Lower leg skin (tissue), 4 donors: ENCODE results near the gene KLKB1. TPM values are rescaled to one million over a fixed set of nuclear protein-coding genes. Genes with fewer than 3 reads are reported as not detected.

Source experiments
- DNase-seq, 2 donors: peaks; one replicate each; pipeline ENCODE4 v3.0.0-alpha.2; 2019; ENCODE audit warnings: low spot score in 2 of 2
- H3K4me3 ChIP-seq: fragments of 200-600 bp; sonication (generic); 2 replicates; pipeline ENCODE4 v1.5.1; 2017; ENCODE audit warnings: mild to moderate bottlenecking, low read depth; ENCODE audit not compliant: poor library complexity, severe bottlenecking
- CTCF ChIP-seq, 3 donors: fragments of 450-650 bp; IDR thresholded peaks; one replicate each; pipeline ENCODE4 v1.5.1; 2016; ENCODE audit warnings: antibody characterized with exemption in 3 of 3, mild to moderate bottlenecking in 3 of 3, moderate library complexity in 2 of 3
- POLR2A ChIP-seq, 2 donors: fragments of 450-650 bp; IDR thresholded peaks; one replicate each; pipeline ENCODE4 v1.6.1; 2016 to 2017; ENCODE audit warnings: antibody characterized with exemption in 2 of 2, mild to moderate bottlenecking in 1 of 2, moderate library complexity in 1 of 2
- WGBS, 2 donors: methylation state at CpG; one replicate each; pipeline ENCODE4 v1.1.5; 2018; 5-methylcytosine and 5-hydroxymethylcytosine counted together
- intact Hi-C: fragments of 100-400 bp; cut with DNase I; formaldehyde crosslinking; loops from one replicate; pipeline ENCODE4 v1.15.0; 2023; ENCODE audit warnings: low total_unique reads
- total RNA-seq, 4 donors: library from RNA; depleted of rRNA; stranded (reverse); fragments of >200 nt; gene quantifications; one replicate each; pipeline ENCODE4 v1.1.0, GENCODE V29; 2016

KLKB1 gene
- total RNA-seq, 4 donors from 2014 or later: 0.26 TPM; not detected in 3

GRCh38 chr4:186205156-186205555 is 22.2 kb upstream of the KLKB1 start:
- H3K4me3 ChIP-seq: no peak overlapping the region

GRCh38 chr4:186216465-186217024 is 10.8 kb upstream of the KLKB1 start:
- TF ChIP-seq CTCF (IDR thresholded peaks at IDR 0.05): no peak
- no peak for TF ChIP-seq POLR2A (IDR thresholded peaks at IDR 0.05)
- WGBS, 2 donors: 45 to 53% methylated on average over 8 of the region's 8 CpGs
- intact Hi-C loops: no loop called here
- DNase-seq: no peak
- H3K4me3 ChIP-seq: no peak overlapping the region

More at GRCh38 chr4:186205156-186205555, 22.2 kb upstream of the KLKB1 start:
- TF ChIP-seq CTCF (IDR thresholded peaks at IDR 0.05) (no peak), POLR2A (IDR thresholded peaks at IDR 0.05) (no peak)
- DNase-seq: no peak
- intact Hi-C loops: no loop called here
- WGBS, 2 donors: 84 to 92% methylated on average over 8 of the region's 8 CpGs

- intact Hi-C loops: no loop called here
- TF ChIP-seq CTCF (IDR thresholded peaks at IDR 0.05) (no peak), POLR2A (IDR thresholded peaks at IDR 0.05) (no peak)
- WGBS, 2 donors: 60 to 74% methylated on average over 1 of the region's 1 CpG
- H3K4me3 ChIP-seq: no peak overlapping the region
- no peak for DNase-seq
Observed at GRCh38 chr4:186217733-186218293, 9.5 kb upstream of the KLKB1 start.

GRCh38 chr4:186221624-186222023 is 5.7 kb upstream of the KLKB1 start:
- DNase-seq: no peak
- TF ChIP-seq CTCF (IDR thresholded peaks at IDR 0.05) (no peak), POLR2A (IDR thresholded peaks at IDR 0.05) (no peak)
- intact Hi-C loops: no loop called here
- no peak overlapping the region for H3K4me3 ChIP-seq
- 72 to 90% methylated on average over 1 of the region's 1 CpG for WGBS, 2 donors

GRCh38 chr4:186225848-186226247 is 1.5 kb upstream of the KLKB1 start:
- intact Hi-C loops: no loop called here
- no peak for TF ChIP-seq CTCF (IDR thresholded peaks at IDR 0.05)
- no peak for TF ChIP-seq POLR2A (IDR thresholded peaks at IDR 0.05)
- H3K4me3 ChIP-seq: no peak overlapping the region
- no peak for DNase-seq
